GM21576 (cell line): ENCODE data around the gene NUPR1.
"Not testable (repeated sequence)": the region's sequence is repeated elsewhere in the genome, so short reads cannot be mapped to it uniquely, and the experiment has no call there.

Source experiments
- ATAC-seq: cut with Tn5 transposase; IDR thresholded peaks from one replicate; pipeline ENCODE4 v1.9.1; 2021; ENCODE audit warnings: mild to moderate bottlenecking, moderate library complexity; ENCODE audit not compliant: unreplicated experiment

Gene NUPR1

DNA sequence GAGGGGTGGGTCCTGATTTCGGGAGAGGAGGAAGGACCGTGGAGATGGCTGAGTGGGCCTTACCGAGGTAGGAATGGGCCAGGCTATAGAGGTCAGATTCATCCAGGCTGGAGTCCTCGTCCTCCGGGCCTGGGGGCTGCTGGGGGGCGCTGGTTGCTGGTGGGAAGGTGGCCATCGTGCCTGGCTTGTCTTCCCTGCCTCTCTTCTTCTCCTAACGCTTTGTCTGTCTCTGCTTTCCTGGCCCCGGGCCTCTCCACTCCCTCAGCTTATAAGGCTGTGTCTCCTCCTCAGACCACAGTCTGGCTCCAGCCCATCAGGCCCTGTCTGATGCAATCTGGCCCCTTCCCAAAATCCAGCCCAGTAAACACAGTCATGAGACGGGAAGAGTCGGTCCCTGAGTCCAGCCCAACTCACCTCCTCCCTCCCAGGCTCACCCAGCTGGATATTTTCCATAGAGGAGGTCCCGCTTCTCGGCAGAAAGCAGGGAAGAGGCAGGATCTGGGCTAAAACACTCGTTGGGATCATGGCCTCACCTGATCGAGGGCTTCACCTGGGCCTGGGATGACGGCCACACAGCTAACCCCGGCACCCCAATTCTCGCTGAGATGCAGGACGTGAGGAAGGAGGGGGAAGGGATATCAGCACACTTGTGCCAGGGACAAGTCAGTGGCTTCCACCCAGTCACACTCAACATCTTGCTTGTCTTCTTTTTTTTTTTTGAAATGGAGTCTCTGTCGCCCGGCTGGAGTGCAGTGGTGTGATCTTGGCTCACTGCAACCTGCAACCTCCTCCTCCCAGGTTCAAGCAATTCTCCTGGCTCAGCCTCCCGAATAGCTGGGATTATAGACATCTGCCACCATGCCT, at the start of gene NUPR1:
Gene NUPR1, minus strand, starts transcription at position 242 of the 864 bp plus-strand sequence. Its CDS starts 67 bp downstream, at position 175.
- ATAC-seq = no peak

DNA sequence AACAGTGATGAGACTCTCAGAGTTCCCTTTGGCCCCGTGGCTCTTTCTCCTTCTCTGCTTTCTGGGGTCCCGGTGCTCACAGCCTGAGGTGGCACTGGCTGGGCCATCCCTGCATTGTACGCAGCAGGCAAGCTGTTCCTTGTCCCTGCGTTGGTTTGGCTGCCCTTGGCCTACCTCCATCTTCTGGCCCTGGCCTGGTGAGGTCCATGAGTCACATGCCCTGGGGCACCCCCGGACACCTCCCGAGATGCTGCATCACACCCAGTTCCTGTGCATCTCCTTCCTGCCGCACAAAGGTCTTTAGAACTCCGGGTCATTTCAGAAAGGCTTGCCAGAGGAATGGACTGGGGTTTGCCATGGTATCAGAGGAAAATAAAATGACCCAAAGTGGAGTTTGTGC, 48.6 kb upstream of the NUPR1 start:
- no peak for ATAC-seq

GRCh38 chr16:28586466-28586865, 47.7 kb upstream of the NUPR1 start:
- ATAC-seq = no peak

DNA sequence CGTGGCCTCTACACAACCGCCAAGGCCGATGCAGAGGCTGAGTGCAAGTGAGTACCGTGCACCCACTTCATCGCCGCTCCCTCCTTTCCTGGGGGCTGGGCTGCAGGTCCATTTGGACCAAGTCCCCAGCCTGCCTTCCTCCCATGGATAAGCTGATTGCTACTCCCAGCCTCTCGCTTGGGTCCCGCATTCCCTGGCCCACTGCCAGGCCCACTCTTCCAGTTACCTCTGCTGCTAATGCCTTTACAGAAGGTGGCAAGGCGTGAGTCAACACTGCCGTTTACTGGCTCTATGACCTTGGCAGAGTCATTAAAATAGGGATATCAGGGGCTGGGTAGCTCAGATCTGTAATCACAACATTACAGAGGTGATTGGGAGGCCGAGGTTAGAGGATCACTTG, 46.9 kb upstream of the NUPR1 start:
- ATAC-seq = no peak

DNA sequence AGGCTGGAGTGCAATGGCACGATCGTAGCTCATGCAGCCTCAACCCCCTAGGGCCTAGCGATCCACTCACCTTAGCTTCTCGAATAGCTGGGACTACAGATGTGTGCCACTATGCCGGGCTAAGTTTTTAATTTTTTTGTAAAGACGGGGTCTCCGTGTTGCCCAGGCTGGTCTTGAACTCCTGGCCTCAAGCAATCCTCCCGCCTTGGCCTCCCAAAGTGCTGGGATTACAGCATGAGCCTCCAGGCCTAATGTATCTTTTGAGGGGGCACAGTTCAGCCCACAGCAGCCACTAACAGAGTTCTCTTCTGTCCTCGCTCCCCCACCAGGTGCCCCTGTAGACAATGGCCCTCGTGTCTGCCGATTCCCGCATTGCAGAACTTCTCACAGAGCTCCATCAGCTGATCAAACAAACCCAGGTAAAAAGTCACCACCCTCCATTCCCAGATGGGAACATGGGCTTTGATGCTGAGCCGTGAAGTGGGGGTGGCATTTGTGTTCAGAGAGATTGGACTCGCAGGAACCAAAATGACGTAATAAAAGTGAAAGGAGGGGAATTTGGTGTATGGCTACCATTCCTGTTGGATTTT, 42.0 kb upstream of the NUPR1 start:
- no peak for ATAC-seq

DNA sequence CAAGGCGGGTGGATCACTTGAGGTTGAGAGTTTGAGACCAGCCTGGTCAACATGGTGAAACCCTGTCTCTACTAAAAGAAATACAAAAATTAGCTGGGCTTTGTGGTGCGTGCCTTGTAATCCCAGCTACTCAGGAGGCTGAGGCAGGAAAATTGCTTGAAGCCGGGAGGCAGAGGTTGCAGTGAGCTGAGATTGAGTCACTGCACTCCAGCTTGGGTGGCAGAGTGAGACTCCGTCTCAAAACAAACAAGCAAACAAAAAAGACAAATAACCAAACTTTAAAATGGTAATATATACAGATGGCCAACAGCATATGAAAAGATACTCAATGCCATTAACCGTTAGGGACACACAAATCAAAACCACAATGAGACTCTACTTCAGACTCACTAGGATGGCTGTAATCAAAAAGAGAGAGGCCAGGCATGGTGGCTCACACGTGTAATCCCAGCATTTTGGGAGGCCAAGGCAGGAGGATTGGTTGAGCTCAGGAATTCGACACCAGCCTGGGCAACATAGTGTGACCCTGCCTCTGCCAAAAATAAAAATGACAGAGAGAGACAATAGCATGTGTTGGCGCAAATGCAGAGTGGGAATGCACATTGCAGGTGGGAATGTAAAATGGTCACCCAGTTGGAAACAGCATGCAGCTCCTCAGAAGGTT, 36.8 kb upstream of the NUPR1 start:
- no peak for ATAC-seq

- ATAC-seq = no peak
These were observed 36.2 kb upstream of the NUPR1 start for GRCh38 chr16:28574925-28575324.

DNA sequence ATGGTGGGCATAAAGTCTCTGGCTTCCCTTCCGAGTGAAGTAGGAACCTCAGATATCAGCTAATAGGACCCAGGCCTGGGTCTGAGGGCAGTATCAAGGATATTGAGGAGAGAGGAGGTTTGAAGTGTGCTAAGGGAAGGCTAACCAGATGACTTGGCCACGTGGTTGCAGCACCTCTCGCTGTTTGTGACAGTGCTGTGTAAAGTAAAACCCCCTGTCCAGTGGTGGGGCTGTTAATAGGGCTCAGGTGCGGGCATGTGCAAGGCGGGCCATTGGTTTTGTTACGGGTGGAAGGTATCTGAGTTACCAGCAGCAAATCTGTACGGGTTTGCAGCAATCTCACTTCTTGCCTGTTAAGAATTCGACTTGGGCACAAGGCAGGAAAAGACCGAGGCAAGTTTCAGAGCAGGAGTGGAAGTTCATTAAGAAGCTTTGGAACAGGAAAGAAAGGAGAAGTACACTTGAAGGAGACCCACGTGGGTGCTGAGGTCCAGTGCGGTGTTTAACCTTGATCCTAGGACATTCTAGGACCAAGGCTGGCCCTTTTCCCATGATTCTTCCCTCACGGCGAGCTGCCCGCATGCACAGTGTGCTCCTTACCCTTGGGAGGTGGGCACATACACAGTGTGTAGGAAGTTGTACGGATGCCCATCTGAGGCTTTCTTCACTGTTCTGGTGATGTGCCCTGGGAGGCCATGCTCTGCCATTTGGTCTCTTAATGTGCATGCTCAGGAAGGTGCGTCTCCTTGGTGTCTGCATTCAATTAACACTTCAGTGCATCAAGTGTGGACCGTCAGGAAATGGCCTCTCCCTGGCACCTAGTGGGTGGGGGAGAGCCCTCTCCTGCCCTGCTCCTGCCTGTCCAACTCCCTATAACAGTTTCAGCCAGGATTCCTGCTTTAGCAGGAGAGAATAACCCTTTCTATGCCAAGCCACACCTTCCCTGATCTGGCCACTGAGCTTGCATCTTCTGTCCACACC, 35.3 kb upstream of the NUPR1 start:
- ATAC-seq = no peak

DNA sequence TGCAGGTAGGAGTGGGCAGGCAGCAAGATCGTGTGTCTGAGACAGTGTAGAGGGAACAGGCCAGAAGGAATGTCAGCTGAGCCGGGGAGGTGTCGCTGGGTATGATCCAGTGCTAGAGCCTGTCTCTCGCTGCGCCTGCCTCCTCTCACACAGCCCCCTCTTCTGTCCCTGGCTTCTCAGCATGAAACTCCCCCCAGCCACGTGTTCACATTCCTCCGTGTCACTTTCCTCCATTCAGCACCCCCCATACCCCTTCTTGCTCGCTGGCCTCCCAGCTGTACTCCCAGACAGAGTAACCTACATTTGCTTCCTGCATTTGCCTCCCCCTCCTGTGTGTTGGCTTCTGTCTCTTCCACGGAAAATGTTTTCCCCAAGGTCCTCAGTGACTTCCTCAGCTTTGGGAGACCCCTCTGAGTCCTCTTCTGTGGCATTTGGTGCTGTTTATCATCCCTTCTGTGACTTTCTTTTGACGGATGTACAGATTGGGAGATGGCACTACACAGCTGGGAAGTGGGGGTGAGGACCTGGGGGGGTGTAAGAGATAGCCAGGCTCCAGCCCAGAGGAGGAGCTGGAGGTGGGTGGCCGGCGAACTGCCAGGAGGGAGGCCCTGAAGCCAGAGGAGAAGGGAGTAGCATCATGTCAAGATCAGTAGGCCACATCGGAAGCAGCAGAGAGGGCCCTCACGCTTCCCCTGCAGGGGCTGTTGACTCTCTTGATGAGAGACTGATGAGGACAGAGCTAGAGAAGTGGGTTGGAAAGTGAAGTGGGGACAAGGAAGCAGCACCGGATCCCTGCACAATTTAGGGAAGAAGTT, 34.1 kb upstream of the NUPR1 start:
- no peak for ATAC-seq

DNA sequence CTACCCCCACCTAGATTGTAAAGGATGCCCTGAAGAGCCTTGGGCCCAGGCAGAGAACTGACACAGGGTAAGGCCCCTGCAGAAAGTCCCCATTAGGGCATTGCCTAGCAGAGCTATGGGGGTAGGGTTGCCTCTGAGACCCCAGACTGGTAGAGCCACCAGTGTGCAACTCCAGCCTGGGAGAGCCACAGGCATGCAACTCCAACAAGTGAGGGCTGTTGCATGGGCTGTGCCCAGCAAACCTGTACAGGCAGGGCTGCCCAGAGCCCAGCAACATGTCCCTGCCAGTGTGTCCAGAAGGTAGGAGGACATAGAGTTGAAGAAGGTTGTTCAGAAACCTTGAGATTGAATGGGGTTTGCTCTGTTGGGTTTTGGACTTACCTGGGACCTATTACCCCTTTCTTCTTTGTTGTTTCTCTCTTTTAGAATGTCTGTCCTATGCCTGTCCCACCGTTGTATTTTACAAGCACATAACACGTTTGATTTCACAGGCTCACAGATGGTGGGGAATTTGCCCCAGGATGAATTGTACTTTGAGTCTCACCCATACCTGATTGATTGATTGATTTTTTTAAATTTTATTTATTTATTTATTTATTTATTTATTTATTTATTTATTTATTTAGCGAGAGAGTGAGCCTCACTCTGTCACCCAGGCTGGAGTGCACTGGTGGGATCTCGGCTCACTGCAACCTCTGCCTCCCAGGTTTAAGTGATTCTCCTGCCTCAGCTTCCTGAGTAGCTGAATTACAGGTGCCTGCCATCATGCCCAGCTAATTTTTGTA, 31.4 kb upstream of the NUPR1 start:
- ATAC-seq = no peak

DNA sequence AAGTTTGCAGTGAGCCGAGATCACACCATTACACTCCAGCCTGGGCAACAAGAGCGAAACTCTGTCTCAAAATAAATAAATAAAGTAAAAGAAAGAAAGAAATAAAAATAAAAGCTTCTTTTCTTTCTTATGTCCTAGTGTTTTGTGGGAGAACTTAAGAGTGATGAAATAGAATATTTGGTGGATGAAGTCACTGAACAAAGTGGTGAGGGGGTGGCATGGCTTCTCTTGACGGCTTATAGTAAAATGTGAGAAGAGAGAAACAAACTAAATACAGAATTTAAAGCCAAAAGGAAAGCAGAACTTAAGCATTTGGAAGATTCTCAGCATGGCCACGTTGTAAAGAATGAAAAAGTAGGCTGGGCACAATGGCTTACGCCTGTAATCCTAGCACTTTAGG, 30.2 kb upstream of the NUPR1 start:
- ATAC-seq = no peak

DNA sequence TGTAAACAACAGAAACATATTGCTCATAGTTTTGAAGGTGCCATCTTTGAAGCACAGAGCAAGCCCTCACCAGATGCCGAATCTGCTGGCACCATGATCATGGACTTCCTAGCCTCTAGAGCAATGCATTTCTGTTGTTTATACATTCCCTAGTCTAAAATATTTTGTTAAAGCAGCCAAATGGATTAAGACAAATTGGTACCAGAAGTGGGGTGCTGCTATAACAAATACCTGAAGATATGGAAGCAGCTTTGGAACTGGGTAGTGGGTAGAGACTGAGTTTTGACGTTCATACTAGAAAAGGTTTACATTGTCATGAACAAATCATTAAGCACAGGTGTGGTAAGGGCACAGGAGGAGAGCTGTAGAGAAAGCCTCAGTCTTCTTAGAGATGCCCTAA, 28.5 kb upstream of the NUPR1 start:
- no peak for ATAC-seq

- ATAC-seq = not testable (repeated sequence)
These were observed 27.6 kb upstream of the NUPR1 start for GRCh38 chr16:28566233-28566925.

DNA sequence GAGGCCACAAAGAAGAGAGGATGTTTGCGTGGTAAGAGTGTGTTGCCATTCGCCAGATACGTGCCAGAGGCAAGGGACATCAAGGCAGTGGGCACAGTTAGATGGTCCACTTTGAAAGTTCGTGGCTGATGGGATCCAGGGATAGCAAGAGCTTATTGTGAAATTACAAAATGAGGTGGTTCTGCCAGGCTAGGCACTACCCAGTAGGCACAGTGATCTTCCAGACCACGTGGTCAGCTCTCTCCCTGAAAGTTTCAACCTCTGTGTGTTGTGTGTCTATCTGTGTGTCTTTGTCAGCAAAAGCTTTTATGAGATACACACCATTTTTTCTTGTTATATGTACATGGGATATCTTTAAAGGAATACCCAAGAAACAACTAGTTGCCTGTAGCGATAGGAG, 24.4 kb upstream of the NUPR1 start:
- ATAC-seq = no peak

DNA sequence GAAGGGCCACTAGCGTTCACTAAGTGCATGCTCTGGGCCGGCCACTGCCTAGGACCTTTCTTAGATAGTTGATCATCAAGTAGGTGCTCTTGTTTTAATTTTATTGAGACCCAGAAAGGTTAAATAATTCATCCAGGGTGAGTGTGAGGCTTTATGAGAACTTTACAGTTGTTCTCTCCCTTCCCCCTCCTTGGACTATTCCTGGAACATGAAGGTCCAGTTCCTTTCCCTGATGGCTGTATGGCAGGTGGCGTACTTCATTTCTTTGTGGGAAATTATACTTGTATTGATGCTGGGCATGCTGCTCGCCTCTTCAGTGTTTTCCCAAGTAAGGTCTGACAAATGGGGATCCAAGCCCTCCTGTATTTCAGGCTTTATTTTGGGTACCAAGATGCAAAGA, 23.4 kb upstream of the NUPR1 start:
- no peak for ATAC-seq

DNA sequence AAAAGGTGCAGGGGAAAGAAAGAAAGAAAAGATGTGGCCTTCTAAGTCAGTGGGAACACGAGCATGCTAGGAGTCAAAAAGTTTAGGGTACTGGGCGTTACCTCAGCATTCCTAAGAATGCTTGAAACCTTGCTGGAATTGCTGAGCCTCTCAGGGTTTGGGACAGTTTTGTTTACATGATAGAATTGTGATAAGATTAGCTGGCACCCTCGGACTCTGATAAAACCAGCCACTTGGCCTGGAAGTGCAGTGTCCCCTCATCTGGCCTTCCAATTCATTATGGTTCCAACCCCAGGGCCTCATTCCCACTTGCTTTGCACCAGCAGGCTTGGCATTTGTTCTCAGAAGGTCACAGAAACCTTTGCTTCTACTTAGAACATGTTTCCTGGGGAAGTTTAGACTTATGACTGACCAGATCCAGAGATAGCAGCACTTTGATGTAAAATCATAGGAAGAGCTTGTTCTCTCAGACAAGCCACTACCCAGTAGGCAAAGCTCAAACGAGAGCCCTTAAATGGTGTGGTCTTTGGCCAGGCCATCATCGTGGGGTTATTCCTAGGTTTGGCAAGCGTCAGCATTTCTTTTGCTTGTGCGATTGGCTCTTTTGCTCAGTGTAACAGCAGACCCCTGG, 22.9 kb upstream of the NUPR1 start:
- ATAC-seq = no peak

GRCh38 chr16:28558456-28558855, 19.7 kb upstream of the NUPR1 start:
- ATAC-seq = no peak

DNA sequence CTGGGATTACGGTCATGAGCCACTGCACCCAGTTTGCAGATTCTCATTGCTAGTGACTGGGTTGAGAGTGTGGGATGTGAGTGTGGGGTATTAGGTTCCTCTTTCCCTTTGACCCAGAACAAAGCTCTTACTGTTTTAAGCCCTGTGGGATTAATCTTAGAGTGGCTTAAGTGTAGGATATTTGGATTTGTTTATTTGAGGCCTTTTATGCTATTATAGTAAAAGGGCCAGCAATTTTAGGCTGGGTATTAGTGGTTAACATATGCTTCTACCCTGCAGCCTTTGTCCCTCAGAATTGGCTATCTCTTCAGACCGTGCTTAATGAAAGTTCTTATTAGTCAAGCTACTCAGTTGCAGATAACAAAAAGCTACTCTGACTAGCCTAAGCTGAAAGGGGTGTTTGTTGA, 18.1 kb upstream of the NUPR1 start:
- no peak for ATAC-seq
